WTC11 (cell line): Measurements from ENCODE around the gene AGBL1. TPM values are rescaled to one million over a fixed set of nuclear protein-coding genes. Genes with fewer than 3 reads are reported as not detected.

Experiments used
- ATAC-seq: fragments of 200-7000 bp; cut with Tn5 transposase; 2 replicates; pipeline ENCODE4 v1.10.0; 2021; ENCODE audit warnings: mild to moderate bottlenecking, moderate library complexity
- CTCF ChIA-PET: fragments of 300-600 bp; sonication (Branson Sonifier 250); formaldehyde crosslinking; loops from one replicate; lab custom pipeline; 2021; ENCODE audit warnings: antibody characterized with exemption; lab: Charles Lee
- POLR2A ChIA-PET: fragments of 350-600 bp; sonication (Branson Sonifier 250); formaldehyde crosslinking; loops from one replicate; lab custom pipeline; 2021; ENCODE audit warnings: antibody characterized with exemption; lab: Charles Lee
- DNase-seq: peaks from one replicate; pipeline ENCODE4 v3.0.0; 2021; ENCODE audit warnings: low spot score
- H3K27ac Mint-ChIP-seq: 2 replicates; pipeline ENCODE4 v1.8.0; 2021; ENCODE audit warnings: mixed read lengths
- H3K27me3 Mint-ChIP-seq: 2 replicates; pipeline ENCODE4 v1.8.0; 2021; ENCODE audit warnings: low read depth, mild to moderate bottlenecking, moderate library complexity, mixed read lengths
- H3K36me3 Mint-ChIP-seq: 2 replicates; pipeline ENCODE4 v1.8.0; 2021; ENCODE audit warnings: mixed read lengths
- H3K4me1 Mint-ChIP-seq: 2 replicates; pipeline ENCODE4 v1.8.0; 2022; ENCODE audit warnings: mixed read lengths
- H3K4me3 Mint-ChIP-seq: 2 replicates; pipeline ENCODE4 v1.8.0; 2021; ENCODE audit warnings: mild to moderate bottlenecking, moderate library complexity, mixed read lengths
- H3K9me3 Mint-ChIP-seq: 2 replicates; pipeline ENCODE4 v1.8.0; 2021; ENCODE audit warnings: mixed read lengths
- ESRRA ChIP-seq: sonication (generic); formaldehyde crosslinking; IDR thresholded peaks from 2 replicates; pipeline ENCODE4 v1.8.1; 2022; ENCODE audit warnings: mild to moderate bottlenecking, missing genetic modification reagents, borderline replicate concordance
- MXD4 ChIP-seq: fragments of 250-450 bp; sonication (Bioruptor Pico); IDR thresholded peaks from 2 replicates; pipeline ENCODE4 v1.8.0; 2021; ENCODE audit warnings: mild to moderate bottlenecking, moderate library complexity, borderline replicate concordance
- NFYB ChIP-seq: sonication (generic); formaldehyde crosslinking; conservative IDR thresholded peaks from 2 replicates; pipeline ENCODE4 v1.8.0; 2022; ENCODE audit warnings: low read depth, missing genetic modification reagents
- NR3C1 ChIP-seq: sonication (generic); formaldehyde crosslinking; conservative IDR thresholded peaks from 2 replicates; pipeline ENCODE4 v1.8.1; 2023; ENCODE audit warnings: low read depth, mild to moderate bottlenecking, missing genetic modification reagents
- PRRX2 ChIP-seq: fragments of 250-450 bp; sonication (Bioruptor Pico); IDR thresholded peaks from 2 replicates; pipeline ENCODE4 v1.8.0; 2021; ENCODE audit warnings: mild to moderate bottlenecking
- TCF7 ChIP-seq: sonication (generic); formaldehyde crosslinking; IDR thresholded peaks from 2 replicates; pipeline ENCODE4 v1.8.0; 2022; ENCODE audit warnings: mild to moderate bottlenecking, low read depth, missing genetic modification reagents, moderate library complexity
- TP53 ChIP-seq: sonication (generic); formaldehyde crosslinking; IDR thresholded peaks from 2 replicates; pipeline ENCODE4 v1.8.1; 2023; ENCODE audit warnings: mild to moderate bottlenecking, missing genetic modification reagents
- ZNF219 ChIP-seq: sonication (generic); formaldehyde crosslinking; IDR thresholded peaks from 2 replicates; pipeline ENCODE4 v1.8.0; 2023; ENCODE audit warnings: missing genetic modification reagents, mild to moderate bottlenecking, borderline replicate concordance
- ZNF232 ChIP-seq: sonication (generic); formaldehyde crosslinking; IDR thresholded peaks from 2 replicates; pipeline ENCODE4 v1.8.0; 2022; ENCODE audit warnings: mild to moderate bottlenecking, missing genetic modification reagents
- ZNF263 ChIP-seq: sonication (generic); formaldehyde crosslinking; IDR thresholded peaks from 2 replicates; pipeline ENCODE4 v1.8.1; 2022; ENCODE audit warnings: low read depth, mild to moderate bottlenecking, moderate library complexity, missing genetic modification reagents
- ZNF423 ChIP-seq: fragments of 250-450 bp; sonication (Bioruptor Pico); IDR thresholded peaks from 2 replicates; pipeline ENCODE4 v2.1.2; 2022; ENCODE audit warnings: mild to moderate bottlenecking, moderate library complexity
- total RNA-seq: library from RNA; stranded (reverse); gene quantifications from 3 replicates; pipeline ENCODE4 v1.2.3, GENCODE V29; 2021
- TF ChIP-seq, protein P1 (sequence below): sonication (generic); formaldehyde crosslinking; IDR thresholded peaks from 2 replicates; pipeline ENCODE4 v1.8.0; 2023; ENCODE audit warnings: mild to moderate bottlenecking, missing genetic modification reagents
- TF ChIP-seq, protein P2 (sequence below): sonication (generic); formaldehyde crosslinking; IDR thresholded peaks from 2 replicates; pipeline ENCODE4 v1.8.1; 2022; ENCODE audit warnings: low read depth, mild to moderate bottlenecking, moderate library complexity, missing genetic modification reagents, borderline replicate concordance
- TF ChIP-seq, protein P3 (sequence below): sonication (generic); formaldehyde crosslinking; IDR thresholded peaks from 2 replicates; pipeline ENCODE4 v1.8.0; 2023; ENCODE audit warnings: missing genetic modification reagents
- TF ChIP-seq, protein P4 (sequence below): sonication (generic); formaldehyde crosslinking; IDR thresholded peaks from 2 replicates; pipeline ENCODE4 v1.8.0; 2022; ENCODE audit warnings: missing genetic modification reagents
- TF ChIP-seq, protein P5 (sequence below): sonication (generic); formaldehyde crosslinking; IDR thresholded peaks from 2 replicates; pipeline ENCODE4 v1.8.1; 2023; ENCODE audit warnings: mild to moderate bottlenecking, missing genetic modification reagents, moderate library complexity
- TF ChIP-seq, protein P6 (sequence below): fragments of 250-450 bp; sonication (Bioruptor Pico); IDR thresholded peaks from 2 replicates; pipeline ENCODE4 v1.9.0; 2021; ENCODE audit warnings: mild to moderate bottlenecking

Gene AGBL1
- total RNA-seq, 1 experiment from 2014 or later = not detected

DNA sequence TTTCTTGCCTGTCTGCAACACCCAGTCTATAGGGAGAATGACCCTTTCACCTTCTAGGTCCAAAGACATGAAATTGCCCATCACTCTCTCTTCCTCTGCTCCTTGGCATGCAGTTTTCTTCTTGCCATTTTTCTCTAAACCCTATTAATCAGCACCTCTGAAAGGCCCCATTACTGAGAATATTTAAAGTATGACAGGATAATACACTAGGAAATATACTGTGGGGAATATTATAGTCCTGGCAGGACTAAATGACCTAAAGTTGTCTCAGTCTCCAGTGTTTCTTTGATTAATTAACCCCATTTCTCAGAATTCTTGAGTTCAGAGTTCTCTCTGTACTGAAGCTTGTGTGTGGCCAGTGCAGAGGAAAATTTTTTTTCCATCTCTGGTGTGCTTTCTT, 730.7 kb downstream of the AGBL1 start:
- TF ChIP-seq, protein P1, sequence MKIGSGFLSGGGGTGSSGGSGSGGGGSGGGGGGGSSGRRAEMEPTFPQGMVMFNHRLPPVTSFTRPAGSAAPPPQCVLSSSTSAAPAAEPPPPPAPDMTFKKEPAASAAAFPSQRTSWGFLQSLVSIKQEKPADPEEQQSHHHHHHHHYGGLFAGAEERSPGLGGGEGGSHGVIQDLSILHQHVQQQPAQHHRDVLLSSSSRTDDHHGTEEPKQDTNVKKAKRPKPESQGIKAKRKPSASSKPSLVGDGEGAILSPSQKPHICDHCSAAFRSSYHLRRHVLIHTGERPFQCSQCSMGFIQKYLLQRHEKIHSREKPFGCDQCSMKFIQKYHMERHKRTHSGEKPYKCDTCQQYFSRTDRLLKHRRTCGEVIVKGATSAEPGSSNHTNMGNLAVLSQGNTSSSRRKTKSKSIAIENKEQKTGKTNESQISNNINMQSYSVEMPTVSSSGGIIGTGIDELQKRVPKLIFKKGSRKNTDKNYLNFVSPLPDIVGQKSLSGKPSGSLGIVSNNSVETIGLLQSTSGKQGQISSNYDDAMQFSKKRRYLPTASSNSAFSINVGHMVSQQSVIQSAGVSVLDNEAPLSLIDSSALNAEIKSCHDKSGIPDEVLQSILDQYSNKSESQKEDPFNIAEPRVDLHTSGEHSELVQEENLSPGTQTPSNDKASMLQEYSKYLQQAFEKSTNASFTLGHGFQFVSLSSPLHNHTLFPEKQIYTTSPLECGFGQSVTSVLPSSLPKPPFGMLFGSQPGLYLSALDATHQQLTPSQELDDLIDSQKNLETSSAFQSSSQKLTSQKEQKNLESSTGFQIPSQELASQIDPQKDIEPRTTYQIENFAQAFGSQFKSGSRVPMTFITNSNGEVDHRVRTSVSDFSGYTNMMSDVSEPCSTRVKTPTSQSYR (CRISPR knock-in tag) = no peak
- no peak for TF ChIP-seq PRRX2 (CRISPR knock-in tag)
- TF ChIP-seq TP53 (CRISPR knock-in tag) = no peak
- TF ChIP-seq ZNF232 (CRISPR knock-in tag) = no peak
- TF ChIP-seq ZNF219 (CRISPR knock-in tag) = no peak
- TF ChIP-seq, protein P2, sequence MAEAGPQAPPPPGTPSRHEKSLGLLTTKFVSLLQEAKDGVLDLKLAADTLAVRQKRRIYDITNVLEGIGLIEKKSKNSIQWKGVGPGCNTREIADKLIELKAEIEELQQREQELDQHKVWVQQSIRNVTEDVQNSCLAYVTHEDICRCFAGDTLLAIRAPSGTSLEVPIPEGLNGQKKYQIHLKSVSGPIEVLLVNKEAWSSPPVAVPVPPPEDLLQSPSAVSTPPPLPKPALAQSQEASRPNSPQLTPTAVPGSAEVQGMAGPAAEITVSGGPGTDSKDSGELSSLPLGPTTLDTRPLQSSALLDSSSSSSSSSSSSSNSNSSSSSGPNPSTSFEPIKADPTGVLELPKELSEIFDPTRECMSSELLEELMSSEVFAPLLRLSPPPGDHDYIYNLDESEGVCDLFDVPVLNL (CRISPR knock-in tag) = no peak
- TF ChIP-seq, protein P3, sequence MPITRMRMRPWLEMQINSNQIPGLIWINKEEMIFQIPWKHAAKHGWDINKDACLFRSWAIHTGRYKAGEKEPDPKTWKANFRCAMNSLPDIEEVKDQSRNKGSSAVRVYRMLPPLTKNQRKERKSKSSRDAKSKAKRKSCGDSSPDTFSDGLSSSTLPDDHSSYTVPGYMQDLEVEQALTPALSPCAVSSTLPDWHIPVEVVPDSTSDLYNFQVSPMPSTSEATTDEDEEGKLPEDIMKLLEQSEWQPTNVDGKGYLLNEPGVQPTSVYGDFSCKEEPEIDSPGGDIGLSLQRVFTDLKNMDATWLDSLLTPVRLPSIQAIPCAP (CRISPR knock-in tag) = no peak
- TF ChIP-seq NFYB (CRISPR knock-in tag) = no peak
- no peak for TF ChIP-seq NR3C1 (CRISPR knock-in tag)
- TF ChIP-seq, protein P4, sequence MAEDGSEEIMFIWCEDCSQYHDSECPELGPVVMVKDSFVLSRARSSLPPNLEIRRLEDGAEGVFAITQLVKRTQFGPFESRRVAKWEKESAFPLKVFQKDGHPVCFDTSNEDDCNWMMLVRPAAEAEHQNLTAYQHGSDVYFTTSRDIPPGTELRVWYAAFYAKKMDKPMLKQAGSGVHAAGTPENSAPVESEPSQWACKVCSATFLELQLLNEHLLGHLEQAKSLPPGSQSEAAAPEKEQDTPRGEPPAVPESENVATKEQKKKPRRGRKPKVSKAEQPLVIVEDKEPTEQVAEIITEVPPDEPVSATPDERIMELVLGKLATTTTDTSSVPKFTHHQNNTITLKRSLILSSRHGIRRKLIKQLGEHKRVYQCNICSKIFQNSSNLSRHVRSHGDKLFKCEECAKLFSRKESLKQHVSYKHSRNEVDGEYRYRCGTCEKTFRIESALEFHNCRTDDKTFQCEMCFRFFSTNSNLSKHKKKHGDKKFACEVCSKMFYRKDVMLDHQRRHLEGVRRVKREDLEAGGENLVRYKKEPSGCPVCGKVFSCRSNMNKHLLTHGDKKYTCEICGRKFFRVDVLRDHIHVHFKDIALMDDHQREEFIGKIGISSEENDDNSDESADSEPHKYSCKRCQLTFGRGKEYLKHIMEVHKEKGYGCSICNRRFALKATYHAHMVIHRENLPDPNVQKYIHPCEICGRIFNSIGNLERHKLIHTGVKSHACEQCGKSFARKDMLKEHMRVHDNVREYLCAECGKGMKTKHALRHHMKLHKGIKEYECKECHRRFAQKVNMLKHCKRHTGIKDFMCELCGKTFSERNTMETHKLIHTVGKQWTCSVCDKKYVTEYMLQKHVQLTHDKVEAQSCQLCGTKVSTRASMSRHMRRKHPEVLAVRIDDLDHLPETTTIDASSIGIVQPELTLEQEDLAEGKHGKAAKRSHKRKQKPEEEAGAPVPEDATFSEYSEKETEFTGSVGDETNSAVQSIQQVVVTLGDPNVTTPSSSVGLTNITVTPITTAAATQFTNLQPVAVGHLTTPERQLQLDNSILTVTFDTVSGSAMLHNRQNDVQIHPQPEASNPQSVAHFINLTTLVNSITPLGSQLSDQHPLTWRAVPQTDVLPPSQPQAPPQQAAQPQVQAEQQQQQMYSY (CRISPR knock-in tag) = no peak
- no peak for TF ChIP-seq ZNF423 (CRISPR knock-in tag)
- TF ChIP-seq, protein P5, sequence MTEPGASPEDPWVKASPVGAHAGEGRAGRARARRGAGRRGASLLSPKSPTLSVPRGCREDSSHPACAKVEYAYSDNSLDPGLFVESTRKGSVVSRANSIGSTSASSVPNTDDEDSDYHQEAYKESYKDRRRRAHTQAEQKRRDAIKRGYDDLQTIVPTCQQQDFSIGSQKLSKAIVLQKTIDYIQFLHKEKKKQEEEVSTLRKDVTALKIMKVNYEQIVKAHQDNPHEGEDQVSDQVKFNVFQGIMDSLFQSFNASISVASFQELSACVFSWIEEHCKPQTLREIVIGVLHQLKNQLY (CRISPR knock-in tag) = no peak
- no peak for TF ChIP-seq ESRRA (CRISPR knock-in tag)
- TF ChIP-seq TCF7 (CRISPR knock-in tag) = no peak
- TF ChIP-seq ZNF263 (CRISPR knock-in tag) = no peak
- TF ChIP-seq, protein P6, sequence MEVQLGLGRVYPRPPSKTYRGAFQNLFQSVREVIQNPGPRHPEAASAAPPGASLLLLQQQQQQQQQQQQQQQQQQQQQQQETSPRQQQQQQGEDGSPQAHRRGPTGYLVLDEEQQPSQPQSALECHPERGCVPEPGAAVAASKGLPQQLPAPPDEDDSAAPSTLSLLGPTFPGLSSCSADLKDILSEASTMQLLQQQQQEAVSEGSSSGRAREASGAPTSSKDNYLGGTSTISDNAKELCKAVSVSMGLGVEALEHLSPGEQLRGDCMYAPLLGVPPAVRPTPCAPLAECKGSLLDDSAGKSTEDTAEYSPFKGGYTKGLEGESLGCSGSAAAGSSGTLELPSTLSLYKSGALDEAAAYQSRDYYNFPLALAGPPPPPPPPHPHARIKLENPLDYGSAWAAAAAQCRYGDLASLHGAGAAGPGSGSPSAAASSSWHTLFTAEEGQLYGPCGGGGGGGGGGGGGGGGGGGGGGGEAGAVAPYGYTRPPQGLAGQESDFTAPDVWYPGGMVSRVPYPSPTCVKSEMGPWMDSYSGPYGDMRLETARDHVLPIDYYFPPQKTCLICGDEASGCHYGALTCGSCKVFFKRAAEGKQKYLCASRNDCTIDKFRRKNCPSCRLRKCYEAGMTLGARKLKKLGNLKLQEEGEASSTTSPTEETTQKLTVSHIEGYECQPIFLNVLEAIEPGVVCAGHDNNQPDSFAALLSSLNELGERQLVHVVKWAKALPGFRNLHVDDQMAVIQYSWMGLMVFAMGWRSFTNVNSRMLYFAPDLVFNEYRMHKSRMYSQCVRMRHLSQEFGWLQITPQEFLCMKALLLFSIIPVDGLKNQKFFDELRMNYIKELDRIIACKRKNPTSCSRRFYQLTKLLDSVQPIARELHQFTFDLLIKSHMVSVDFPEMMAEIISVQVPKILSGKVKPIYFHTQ = no peak
- TF ChIP-seq MXD4 (CRISPR knock-in tag) = no peak
- Mint-ChIP-seq H3K27me3 (no peaks in the 10 kb centered on the region; the same call in 1 of the 2 replicates), H3K4me3 (no peak overlapping the region), H3K27ac (no peak overlapping the region), H3K4me1 (no peaks in the 10 kb centered on the region), H3K9me3 (no peaks in the 10 kb centered on the region), H3K36me3 (no peaks in the 10 kb centered on the region)
- ChIA-PET CTCF (no interaction called here), POLR2A (no interaction called here)
- DNase-seq (no peak), ATAC-seq (no peak)
